Kidney capillary endothelial cell (primary cell): ENCODE measurements around the gene PLA2G4B.

Experiments
- DNase-seq: peaks from one replicate; pipeline ENCODE4 v3.0.0-alpha.2; 2018; ENCODE audit warnings: low spot score

PLA2G4B gene

DNA sequence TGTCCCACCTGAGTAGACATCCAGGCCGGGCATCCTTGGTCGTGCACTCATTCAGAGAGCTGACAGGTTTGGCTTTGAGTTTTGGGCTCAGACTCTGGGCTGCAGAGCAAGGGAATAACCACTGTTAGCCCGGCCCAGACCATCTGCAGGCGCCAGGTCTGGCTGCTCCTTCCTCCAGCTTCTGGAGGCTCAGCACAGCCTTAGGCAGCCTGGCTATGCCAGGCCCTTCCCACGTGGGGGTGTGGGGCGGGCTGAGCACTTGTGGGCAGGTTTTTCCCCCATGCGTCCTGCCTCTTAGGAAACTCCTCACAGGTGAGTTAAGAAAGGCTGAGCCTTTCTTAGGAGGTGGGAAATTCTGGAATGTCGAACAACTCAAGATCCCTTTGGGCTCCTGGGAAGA is 11.2 kb downstream of the PLA2G4B start:
- no peak for DNase-seq

DNA sequence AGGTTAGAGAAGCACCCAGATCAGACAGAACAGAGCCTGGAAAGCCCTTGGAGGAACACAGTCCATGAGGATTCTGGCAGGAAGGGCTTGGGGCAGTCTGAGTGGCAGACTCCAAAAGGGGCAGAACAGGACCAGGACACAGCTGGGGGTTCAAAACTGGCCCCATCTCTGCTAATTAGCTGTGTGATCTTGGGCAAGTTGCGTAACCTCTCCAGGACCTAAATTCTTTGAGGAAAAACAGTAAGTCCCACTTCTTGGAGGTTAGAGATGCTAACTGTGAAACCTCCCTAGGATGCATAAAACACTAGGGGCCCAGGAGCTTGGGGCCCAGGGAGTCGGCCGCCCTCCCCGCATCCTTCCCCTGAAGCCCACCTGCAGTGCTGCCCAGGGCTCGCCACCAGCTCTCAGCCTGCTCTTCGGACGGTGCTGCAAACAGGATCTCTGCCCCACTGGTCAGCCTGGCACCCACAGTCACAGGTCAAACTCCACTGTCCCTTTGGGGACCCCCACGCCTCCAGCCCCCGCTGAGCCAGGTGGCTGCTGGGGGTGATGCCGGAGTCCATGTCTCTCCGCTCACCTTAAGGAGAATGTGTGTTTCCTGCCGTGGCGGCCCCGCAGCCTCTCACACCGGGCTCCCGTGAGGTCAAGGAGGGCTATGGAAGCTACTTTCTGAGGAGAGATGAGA is 12.0 kb downstream of the PLA2G4B start:
- DNase-seq, result no peak

DNA sequence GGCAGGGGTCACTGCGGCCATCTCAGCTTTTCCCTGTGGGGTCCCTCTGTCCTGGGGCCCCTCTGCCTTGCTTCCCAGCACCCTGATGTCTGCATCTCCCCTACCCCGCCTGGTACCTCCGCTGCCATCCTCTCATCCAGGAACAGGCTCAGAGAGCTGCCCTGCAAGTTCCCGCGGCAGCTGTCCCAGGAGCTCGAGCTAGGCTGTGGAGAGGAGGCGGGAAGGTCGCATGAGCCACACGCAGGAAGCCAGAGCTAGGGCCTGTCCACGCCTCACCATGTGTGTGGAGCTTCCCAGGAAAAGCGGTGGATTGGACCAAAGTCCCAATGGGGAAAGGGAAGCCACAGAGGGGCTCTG is 12.5 kb downstream of the PLA2G4B start:
- no peak for DNase-seq

DNA sequence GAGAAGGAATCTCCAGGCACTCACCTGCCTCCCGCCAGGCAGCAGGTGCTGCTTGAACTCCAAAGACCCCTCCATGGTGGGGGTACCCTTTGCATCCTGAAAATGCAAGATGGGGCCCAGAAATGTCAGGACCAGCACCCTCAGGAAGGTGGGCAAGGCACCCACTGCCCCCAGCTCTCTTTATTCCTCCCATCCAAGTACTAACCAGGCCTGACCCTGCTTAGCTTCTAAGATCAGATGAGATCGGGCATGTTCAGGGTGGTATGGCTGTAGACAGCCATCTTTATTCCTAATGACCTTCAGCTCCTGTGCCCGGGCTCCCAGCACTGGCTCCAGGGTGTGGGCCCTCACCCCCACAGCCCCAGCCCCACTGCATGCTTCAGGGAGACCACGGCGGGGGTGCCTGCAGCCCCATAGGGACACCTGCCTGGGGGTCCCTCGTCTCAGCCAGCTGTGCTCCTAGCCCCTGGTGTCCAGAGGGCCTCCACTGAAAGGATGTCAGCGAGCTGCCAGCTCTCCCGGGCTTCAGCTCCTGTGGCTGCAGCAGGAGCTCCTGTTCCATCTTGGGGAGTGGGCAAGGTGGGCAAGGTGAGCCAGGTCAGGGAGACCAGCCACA is 13.2 kb downstream of the PLA2G4B start:
- DNase-seq, result no peak

DNA sequence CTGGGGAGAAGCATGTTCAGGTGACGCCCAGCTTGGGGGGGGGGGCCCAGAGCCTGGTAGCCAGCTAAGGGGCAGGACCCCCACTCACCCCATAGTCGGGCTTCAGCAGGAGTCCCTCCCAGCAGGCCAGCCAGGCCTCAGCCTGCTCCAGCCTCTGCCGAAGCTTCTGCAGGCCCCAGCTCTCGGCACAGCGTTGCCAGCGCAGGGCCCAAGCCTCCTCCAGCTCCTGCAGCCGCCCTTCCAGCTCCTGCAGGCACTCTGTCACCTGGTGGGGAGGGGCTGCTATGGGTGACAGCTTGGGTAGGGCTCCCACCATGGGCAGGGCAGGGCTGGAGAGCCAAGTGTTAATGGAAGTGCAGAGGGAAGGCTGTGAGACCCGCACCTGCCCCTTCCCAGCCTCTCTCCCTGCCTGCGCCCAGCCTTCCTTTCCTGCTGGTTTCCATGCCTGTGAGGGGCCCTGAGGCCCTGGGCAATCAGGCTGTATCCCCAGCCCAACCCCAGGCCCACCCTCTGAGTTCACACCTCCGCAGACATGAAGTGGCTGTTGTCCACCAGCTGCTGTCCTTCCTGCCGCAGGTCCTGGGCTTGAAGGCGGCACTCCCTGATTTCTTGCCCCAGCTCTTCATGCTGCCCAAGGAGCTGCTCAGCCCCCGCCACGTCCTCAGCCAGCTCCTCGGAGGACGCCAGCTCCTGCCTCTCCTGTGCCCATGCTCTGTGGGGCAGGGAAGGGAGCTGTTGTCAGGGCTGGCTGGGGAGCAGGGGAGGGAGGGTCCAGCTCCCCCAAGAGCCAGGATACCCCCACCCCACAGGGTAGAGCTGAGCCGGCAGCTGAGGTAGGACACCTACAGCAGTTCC is 14.3 kb downstream of the PLA2G4B start:
- DNase-seq, result no peak

DNA sequence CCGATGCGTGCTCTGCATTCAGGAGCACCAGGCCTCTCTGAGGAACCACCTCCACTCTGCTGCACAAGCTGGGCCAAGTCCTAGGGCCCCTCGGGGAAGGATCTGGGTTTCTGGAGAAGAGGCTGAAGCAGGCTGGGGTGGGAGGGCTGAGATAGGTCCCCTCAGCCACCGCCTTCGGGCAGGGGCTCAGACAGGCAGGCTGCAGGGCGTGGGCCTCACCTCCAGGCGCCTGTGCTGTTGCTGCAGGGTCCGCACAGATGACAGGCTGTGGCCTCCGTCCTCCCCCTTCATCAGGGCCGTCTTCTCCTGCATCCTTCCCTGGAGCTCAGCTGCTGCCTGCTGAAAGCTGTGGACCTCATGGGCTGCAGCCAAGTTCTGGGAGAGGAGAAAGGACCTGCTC is 15.2 kb downstream of the PLA2G4B start:
- no peak for DNase-seq

DNA sequence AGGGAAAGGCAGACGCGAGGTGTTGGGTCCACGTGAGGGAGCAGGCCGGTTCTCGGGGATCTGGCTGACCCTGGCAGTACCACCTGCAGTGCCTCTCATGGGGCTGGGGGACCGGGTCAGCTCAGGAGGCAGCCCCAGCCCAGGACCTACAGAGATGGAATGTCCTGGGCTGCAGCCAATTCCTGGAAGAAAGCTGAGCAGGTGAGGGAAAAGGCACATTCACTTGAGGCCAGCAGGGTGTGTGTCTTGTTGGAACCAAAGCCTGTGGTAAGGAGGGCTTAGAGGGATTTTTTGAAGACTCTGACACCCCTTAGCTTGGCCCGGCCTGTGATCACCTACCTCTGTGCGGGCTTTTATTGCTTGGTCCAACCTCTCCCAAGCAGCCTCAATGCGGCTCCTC is 15.8 kb downstream of the PLA2G4B start:
- DNase-seq, result no peak

DNA sequence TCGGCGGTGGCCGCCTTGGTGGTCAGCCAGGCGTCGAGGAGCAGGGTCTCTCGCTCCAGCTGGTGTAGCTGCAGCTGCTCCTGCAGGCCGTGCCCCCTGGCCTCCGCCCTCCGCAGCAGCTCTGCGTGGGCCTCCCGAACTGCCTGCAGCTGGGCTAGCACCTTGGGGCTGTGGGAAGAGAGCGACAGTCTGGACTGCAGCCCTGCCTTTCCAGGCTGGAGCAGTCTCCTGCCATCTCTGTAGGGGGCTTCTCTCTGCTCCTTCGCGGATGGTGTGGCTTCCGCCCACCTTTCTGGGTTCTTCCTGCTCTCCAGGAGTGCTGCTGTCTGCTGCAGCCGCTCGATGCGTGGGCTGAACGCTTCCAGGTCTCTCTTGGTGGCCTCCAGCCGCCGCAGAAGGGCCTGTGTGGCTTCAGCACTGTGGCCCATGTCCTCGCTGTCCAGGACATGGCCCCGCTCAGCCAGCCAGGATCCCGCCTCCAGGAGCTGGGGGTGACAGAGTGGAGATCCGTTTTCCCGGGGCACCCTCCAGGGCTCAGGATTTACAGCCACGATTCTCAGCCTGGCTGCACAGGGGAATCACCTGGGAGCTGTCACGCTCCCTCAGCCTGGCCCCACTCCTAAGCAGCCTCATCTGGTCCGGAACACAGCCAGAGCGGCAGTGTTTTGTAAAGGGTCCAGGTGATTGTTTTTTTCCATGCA is 16.8 kb downstream of the PLA2G4B start:
- DNase-seq, result no peak

DNA sequence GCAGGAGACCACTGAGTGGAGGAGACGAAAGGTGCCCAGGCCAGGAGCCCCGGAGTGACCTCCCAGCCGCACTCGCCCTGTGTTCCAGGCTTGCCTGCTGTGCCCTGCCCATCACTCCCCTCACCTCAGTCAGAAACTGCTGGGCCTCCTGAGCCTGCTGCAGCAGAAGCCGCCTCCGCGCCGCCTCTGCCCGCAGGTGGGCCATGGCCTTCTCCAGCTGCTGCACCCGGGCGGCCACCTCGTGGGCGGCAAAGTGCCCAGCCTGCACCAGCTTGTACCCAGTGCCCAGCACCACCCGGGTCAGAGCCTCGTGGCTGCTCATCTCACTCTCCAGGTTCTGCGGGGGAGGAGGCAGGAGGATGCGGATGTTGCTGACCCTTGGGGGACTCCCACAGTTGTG is 17.6 kb downstream of the PLA2G4B start:
- DNase-seq, result no peak

DNA sequence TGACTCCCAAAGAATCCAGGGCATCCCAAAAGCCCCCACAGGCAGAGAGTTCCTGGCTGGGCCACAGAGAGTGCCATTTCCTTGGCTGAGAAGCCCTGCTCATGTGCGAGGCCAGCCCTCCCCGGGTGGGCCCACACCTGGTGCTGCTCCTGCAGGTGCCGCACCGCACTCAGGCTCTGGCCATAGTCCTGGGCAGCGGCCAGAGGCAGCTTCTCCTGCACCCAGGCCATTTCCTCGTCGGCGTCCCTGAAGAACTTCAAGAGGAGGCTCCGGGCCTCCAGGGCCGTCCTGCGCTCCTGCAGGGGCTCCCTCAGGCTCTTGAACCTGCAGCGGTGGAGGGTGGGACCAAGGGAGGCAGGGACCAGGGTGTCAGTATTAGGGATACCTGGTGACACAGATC is 18.1 kb downstream of the PLA2G4B start:
- DNase-seq, result no peak

DNA sequence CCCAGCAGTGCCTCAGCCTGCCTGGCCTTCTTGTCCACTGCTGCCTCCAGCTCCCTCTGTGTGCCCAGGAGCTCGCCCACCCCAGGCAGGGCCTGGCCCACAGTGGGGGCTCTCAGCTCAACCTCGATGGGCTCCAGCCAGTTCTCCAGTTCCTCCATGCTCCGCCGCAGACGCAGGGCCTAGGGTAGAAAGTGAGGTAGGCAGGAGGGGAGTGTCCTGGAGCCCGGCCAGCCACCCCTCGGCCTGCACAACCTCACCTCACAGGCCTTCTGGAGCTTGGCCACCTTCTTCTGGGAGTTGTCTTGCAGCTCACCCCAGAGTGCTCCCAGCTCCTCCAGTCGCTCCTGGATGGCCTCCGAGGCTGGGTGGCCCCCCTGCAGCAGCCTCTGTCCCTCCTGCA is 18.7 kb downstream of the PLA2G4B start:
- DNase-seq, result no peak

DNA sequence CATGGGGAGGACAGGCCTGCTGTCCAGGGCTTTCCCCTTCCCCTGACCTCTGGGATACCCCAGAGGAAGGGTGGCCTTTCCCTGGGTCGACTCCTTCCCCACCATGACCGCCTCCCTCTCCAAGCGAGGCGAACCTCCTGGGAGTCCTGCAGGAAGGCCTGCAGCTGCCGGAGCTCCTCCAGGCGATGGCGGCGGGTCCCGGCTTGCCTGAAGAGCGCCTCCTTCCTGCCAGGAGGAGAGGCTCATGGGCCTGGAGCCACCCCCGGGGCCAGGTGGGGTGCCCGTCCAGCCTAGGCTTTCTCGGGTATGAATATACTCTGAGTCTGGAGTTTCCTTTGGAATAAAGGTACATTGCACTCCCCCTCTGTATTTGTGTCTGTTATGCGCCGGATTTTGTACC is 20.1 kb downstream of the PLA2G4B start:
- DNase-seq, result no peak

DNA sequence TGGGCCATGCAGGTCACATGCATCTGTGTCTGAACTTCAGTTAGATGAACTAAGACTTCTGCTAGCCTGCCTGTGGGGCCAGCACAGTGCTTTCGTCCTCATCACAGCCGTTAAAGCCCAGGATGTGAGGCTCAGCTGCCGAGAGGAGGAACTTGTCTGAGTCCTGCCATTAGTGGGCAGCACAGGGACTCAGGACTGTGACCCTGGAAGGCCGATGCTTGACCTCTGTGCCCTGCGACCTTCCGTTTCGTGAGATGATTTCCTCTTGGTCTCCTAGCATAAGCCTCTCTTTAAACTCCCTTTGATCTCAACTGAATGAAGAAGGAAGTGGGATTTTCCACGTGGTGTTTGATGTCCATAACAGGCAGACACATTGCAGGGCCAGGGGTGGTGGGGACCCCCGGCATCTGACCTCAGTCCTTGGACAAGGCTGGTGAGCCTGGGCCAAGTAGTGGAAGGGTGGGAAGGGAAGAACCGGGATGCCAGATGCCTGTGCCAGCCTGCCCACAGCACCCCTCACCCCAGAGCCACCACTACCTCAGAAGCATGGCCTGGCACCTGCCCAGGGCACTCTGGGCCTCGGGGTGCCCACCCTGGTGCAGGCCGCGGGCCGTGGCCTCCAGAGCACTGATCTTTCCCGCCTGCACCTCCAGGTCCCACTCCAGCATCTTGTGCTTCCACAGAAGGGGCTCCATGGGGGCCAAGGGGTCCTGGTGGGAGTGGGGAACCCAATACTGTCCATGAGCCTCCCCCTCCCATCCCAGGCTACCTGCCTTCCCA is 21.6 kb downstream of the PLA2G4B start:
- DNase-seq, result peak; percentile 26

DNA sequence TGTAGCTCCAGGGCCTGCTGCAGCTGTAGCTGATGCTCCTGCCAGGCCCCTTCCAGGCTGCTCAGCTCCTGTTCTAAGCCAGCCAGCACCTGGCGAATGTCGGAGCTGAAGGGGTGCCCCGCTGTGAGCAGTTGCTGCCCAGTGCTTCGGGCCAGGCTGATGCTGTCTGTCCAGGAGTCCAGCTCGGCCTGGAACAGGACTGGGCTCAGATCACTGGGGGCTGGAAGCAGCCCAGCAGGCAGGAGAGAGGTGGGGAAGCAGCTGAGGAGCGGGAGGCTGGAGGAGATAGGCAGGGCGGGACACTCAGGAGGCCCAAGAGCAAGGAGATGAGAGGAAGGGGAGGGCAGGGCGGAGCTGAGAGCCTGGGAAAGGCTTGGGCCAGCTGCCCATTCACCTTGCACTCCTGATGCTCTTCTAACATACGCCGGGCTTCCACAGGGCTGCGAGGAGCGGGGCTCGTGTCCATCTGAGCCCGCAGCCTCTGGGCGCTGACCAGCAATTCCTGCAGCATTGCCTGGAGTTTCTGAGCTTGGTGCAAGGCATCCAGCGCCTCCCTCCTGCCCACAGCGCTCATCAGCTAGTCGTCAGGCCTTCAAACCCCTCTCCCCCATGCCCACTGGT is 23.2 kb downstream of the PLA2G4B start:
- no peak for DNase-seq

DNA sequence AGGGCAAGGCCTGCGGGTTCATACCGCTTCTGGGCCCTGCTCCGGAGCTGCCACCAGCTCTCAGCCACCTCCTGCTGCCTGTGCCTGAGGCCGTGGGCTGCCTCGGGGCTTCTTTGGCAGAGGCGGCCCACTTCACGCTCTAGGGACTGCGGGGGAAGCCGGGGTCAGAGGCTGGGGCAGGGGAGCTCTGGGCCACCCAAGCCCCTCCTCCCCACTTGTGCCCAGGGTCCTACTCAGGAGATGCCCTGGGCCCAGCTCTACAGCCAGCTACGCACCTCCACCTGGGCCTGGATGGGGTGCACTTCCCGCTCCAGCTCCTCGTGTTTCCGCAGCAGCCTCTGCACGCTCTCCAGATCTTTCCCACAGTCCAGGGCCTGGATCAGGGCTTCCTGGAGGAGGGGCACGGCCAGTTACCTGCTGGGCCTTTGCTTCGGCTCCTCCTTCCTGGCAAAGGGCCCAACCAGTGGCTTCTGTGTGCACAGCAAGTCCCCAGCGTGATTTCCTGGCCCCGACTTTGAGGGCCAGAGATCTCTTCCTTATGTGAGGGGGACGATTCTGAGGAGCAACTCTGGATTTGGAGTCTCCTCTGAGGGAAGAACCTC is 24.0 kb downstream of the PLA2G4B start:
- DNase-seq, result no peak

DNA sequence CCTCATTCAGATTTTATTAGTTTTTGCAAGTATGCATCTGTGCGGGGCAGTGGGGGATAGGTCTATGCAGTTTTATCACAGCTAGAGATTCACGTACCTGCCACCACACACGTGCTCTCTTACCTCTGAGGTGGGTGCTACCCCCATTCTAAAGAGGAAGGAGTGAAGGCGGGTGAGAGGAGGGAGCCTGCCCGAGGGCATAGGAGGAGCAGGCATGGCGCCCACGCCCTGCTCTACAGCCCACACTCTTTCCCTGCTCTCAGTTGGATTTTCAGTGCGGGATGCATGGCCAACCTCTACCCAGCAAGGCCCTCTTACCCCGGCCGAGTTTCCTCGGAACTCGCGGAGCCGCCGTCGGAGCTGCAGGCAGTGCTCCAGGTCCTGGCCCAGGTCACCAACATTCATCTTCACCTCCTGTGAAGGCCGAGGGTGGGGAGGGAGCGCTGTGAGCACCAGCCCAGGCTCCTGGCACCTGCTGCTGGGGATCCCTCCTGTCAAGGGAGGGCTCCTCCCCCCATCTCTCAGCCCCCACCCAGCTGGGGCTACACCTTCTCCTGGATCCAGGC is 26.9 kb downstream of the PLA2G4B start:
- no peak for DNase-seq

DNA sequence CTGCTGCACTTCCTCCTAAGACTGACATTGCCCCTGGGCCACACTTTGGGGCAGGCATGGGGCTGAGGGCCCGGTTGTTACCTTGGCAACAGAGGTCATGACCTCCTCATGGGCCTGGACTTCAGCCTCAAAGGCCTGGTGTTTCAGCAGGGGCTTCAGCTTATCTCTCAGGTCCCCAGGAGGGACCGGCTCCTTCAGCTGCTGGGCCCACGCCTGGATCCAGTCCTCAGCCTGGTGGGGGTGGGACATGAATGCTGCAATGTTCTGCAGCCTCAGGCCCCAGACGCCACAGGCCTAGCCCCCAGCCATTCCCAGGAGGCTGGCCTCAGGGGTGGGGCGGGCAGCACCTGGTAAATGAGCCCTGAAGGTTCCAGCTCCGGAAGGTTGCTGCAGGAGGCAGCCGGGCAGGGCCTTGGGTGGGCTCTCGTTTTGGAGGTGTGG is 27.6 kb downstream of the PLA2G4B start:
- no peak for DNase-seq

DNA sequence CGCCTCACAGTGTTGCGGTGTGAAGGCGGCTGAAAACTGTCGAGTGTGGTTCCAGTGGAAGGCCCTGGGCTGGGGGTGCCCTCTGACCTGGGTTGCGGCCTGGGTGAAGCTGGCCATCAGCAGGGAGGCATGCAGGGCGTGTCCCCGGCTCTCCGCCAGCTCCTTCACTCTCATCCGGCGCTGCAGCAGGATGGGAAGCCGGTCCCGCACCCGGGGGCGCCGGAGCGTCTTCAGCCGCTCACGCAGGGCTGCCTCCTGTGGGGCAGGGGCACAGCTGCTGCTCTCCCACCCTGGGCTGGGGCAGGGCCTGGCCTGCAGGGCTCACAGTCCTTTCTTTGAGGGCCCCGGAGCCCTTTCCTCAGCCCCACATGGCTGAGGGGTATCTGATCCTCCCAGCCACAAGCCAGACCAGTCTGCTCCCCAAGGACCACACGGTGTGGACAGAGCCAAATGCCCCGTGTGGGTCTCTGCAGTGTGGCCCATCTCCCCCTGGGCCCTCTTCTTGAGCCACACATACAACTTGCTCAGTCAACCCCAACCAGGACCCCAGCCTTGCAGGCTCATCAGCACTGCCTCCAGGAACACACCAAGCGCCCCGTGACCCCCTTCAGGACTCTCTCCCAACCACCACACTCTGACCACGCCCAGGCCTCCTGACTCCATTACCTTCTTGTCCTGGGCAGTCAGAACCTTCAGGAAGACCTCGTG is 28.4 kb downstream of the PLA2G4B start:
- DNase-seq, result no peak

DNA sequence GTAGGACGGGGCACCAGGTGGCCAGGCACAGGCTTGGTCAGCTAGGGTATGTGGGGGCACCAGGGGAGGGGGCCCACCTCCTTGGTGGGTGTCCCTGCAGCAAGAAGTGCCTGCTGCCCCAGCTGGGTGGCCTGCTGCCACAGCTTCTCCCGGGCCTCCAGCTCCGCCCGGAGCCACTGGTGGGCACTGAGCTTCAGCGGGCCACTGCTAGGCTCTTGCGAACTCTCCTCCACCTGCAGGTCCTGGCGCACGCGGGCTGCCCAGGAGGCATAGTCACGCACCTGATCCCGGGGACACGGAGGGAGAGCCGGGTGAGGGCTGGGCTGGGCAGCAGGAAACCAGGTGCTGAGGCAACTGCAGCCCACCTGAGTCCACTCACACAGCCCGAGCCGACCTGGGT is 29.7 kb downstream of the PLA2G4B start:
- no peak for DNase-seq
